ENCODE results near the gene APBB1.

APBB1 gene

DNA sequence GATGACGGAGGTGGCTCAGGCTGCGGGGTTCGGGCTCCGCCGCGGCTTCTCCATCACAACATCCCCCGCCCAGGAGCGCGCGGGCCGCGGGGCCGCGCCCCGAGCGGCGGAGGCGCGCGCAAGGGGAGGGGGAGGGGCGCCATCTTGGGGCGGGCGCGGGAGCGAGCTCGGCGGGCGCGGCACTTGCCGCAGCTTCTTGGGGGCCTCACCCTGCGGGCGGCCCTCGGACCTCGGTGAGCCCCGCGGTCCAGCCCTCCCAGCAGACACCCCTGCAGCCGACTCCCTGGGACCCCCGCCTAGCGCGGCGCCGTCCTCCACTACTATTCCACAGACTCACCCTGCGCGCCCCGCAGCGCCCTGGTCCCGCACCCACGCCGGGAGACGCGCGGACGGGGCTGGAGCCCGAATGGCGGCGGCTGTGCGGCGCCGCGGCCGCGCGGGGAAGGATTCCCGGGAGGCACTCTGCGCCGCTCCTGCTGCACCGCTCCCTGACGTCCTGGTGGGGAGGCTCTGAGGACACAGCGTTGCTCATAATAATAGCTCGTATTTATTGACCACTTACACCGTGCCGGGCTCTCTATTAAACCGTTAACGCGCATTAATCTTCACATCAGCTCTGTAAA, at the start of gene APBB1:
TSS of gene APBB1 (minus strand) at position 86 of the 623 bp plus-strand sequence. CDS start 7,747 bp downstream, outside the sequence.
- no peak for DNase-seq (ENCODE audit: low read depth)

DNA sequence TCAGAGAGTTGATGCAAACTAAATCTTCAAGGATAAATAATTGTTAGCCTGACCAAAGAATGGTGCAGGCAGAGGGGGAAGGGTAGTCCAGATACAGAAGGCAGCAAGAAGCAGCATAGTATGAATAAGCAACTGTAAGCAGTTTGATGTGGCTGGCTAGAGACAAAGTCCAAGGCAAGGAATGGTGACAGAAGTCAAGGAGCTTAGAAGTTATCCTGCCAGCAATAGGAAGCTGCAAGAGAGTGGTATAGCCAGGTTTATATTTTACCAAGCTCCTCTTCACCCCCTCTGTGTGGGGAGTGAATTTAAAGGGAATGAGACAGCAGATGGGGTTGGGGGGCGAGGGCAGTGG, 40.2 kb upstream of the APBB1 start:
- DNase-seq (ENCODE audit: low read depth), result no peak

DNA sequence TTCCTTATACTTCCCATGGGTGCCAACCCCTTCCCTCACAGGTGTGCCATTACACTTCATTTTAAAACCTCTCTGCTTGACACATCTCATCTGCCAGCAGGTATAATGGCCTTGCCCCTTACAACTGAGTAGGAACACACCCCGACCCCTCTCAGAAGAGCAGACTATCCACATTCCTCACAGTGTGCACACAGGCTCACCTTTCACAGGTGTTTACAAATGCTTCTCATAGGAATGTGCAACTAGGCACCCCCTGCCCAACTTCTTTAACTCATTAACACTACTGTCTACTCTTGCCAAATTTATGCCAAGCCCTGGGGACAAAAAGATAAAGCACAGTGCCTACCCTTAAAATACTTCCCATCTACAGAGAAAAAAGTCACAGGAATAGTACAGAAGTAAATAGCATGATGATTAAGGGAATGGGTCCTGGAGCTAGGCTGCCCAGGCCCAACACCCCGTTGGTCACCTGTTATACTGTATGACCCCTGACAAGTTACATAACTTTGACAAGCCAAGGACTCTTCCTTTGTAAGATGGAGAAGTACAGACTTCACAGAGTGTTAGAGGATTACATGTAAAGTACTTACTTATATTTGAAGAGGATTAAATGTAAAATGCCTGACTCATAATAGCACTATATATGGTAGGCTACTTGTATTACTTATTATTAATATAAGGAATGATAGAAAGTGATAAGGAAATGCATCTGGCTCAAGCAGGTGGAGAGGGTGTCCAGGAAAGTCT, 39.6 kb upstream of the APBB1 start:
- DNase-seq (ENCODE audit: low read depth), result no peak

DNA sequence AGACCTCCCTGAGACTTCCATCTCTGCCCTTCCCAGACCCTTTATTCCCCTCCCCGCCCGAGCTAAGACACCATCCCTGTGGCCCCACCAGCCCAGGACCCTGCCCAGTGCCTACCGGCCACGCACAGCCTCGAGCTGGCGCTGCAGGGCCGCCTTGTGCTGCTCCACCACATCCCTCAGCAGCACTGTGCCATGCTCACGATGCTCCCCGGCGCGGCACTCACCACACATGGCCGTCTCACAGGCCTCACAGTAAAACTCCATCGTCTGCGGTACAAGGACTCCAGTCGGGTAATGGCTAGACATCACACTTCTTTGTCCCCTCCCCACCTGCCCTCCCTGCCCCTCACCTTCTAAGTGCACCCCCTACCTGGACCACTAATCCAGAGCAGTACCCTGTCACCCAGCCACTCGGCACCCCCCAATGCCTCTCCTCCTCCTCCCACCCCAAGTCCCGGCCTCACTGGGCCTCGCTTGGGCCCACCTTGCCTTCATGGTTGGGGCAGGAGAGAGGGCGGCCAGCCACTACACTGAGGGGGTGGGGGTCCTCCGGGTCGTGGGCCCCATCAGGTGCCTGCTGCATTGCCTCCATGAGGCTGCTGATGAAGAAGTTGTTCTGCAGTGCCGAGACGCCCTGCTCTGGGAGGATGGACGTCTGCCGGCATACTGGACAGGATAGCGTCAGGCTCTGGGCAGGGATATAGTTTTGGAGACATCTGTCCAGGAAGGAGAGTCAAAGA, 38.9 kb upstream of the APBB1 start:
- no peak for DNase-seq (ENCODE audit: low read depth)

DNA sequence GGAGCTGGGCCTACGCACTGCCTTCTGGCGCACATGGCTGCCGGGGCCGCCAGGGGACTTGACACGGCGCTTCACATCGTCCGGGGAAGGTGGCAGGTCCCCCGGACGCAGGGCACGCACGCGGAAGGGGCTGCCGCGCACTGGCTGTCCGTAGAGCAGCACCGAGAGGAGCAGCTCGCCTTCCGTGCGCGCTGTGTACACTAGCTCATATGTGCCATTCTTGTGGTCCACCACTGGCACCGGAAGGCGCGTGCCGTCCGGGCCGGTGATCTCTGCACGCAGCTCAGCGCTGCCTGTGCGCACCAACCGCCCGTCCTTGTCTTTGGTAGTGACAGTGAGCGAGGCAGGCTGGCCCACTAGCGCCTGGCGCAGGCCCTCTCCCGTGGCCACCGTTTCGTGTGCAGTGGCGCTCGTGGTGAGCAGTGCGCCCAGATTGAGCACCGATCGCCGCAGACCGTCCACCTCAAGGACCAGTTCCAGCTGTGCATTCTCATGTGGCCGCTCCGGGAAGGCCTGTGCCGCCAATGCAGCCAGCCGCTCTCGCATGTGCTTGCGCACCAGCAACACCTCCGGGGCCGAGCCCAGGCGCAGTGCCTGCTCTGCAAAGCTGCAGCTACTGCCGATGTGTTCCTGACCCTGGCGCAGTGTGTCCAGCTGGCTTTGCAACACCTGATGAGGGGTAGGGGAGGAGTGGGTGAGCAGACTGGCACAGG, 37.6 kb upstream of the APBB1 start:
- DNase-seq (ENCODE audit: low read depth), result no peak

DNA sequence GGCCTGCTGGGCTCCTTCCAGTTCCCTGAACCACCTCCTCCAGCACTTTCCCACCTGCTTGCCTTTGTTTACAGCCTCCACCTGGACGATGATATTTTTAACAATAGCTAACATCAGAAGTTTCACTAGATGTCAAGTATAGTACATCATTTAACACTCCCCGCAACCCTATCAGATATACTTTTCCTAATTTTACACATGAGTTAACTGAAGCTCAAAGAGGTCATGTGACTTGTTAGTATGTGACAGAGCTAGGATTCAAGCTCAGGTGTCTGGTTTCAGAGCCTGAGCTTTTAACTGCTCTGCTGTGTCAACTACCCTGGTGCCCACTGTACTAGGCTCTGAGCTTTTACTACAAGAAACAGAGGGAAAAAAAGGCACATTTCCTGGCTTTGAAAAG, 36.2 kb upstream of the APBB1 start:
- DNase-seq (ENCODE audit: low read depth), result no peak

DNA sequence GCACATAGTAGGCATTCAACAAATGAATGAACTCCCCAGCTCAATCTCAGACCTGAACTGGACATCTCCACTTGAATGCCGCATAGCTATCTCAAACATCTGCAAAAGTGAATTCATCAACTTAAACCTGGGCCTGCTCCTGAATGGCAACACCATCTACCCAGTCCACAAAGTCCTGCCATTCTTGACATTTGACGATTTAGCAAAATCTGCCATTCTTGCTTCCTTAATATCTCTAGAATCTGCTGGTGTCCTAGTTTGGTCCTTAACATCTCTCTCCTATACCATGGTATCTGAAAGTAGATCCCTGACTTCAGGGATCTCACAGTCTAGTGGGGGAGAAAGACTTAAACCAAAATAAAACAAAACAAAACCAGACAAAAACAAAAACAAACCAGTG, 34.3 kb upstream of the APBB1 start:
- no peak for DNase-seq (ENCODE audit: low read depth)

DNA sequence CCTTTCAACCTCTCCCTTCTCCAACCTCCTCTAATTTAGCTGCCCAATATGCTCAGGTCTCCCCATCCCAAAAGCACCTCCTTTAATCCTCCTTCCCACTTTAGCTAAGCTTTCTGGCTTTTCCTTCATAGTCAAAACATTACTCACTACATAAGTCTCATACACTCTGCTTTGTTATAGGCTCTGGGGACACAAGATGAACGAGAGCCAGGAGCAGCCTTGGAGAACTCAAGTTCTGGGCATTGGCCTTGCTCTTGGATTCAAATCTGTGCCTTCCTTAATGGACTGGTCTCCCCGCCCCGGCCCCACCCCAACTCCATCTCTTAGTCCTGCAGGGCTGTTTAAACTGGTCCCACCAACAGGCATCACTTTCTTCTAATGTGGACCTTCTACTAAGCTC, 33.3 kb upstream of the APBB1 start:
- DNase-seq (ENCODE audit: low read depth), result no peak

DNA sequence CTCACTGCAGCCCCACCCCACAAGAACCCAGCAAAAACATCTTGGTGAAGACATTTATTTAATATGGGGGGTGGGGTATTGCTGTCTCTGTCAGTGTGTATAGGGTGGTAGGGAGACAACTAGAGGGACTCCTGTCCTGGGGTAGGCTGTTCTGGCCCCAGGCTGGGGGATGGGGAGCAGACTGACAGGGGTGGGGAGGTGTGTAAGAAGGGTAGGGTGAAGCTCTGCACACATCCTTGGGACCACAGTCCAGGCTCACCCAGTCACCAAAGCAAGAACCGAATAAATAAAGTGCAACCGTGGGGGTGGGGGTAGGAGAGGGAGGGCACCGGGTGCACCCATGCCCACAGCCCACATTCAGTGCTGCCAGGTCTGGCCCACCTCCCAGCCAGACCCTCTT, 29.7 kb upstream of the APBB1 start:
- no peak for DNase-seq (ENCODE audit: low read depth)

DNA sequence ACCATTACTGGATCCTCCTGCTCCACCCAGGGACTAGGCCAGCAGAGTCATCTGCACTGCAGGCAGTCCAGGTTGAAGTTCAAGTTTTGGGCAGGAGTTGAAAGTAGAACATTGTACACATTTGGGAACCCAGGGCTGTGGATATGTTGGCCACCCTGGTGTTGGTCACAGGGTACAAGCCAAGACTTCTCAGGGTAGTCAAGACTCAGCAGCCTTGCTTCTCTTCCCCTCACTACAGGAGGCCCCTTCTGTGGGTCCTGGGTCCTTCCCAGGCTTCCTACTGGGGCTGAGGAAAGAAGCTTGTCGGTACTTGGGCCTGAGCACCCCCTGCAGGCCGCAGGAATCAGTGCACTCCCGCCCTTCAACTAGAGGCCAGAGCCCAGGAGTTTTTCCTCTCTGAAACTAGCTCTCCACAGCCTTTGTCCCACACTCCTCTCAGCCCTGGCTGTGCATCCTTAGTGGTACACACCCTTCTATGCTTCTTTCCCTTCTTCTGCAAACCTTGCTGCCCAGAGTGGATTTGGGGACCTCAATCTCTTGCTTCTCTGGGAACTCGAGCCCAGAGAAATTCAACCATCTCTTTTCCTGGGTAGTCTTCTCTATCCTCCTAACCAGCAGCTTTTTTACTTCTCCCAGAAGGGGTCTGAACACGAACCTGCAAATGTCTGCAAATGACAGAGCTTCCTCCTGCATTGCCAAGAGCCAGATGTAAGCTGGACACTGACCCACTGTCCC, 24.5 kb upstream of the APBB1 start:
- peak; percentile 38 for DNase-seq (ENCODE audit: low read depth)

DNA sequence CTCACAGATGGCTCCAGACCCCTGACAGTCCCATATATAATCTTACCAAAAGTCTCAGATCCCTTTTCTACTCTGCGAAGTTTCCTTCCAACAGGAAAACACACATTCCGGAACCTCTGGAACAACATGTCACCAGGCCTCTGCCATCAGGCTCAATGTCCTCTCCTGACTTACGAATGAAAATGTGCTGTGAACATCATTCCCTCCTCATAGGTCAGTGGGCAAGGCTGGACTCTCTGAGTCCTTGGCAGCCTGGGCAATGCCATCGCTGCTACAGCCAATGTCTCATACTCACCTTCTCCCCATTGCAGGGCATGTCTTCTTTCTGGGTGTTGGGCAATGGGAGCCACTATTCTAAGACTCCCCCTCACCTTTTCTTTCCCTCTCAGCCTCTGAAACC, 23.5 kb upstream of the APBB1 start:
- no peak for DNase-seq (ENCODE audit: low read depth)

DNA sequence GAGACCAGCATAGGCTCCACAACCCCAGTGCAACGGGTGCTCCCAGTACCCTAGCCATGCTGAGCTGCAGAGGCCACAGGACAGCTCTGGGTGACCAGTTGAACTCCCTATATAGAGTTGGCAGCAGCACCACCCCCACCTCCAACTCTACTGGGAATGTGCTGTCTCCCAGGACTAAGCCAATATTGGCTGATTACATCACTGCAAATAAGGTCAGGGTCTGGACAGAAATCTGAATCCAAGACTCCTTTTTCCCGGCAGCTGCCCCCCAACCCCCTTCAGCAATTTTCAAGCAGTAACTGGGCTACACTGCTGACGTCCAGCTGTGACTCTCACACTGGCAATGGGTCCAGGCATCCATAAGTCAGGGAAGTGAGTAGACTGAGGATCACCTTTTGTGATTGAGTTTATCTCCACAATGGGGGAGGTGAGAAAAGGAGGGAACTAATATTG, 22.0 kb upstream of the APBB1 start, which contains the start of gene HPX:
TSS of gene HPX (minus strand) at position 82 of the 453 bp plus-strand sequence. CDS start at position 58, 24 bp downstream.
- no peak for DNase-seq (ENCODE audit: low read depth)

DNA sequence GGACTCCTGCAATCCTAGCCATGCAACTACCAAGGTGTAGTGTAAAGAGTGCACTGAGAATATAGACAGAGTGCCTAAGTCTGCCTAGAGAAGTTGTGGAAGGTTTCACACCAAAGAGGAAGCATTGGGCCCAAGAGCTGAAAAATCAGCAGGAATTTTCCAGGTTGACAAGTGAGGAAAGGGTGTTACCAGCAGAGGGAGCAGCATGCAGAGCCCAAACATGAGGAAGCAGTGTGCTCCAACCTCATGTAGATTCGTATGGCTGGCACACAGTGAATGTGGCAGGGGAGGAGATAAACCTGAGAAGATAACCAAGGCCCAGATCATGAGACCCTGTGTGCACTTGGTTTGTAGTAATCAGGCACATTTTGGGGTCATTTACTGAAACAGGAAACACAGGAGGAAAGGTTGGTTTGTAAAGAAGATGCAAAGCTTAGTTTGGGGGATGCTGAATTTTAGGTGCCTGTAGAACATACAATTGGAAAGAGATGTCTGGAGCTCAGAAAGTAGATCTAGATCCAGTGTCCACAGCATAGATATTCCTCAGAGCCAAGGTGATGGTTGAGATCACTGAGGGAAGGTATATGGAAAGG, 20.2 kb upstream of the APBB1 start:
- peak; percentile 38 for DNase-seq (ENCODE audit: low read depth)

DNA sequence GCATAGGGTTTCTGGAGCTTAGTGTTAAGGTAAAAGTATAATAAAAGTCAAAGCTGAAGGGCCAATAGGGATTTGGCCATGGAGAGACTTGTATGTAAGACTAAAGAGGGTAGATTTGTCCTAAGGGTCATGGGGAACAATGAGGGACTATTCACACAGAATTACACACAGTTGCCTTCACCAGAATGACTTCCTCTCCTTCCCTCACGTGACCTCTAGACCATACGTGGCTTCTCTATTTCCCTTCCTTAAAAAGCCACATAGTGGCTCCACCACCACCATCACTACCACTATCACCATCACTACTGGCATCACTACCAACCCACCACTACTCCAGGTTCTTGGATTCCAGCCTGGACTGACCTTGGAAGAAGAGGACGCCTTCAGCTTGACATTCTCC, 19.1 kb upstream of the APBB1 start:
- DNase-seq (ENCODE audit: low read depth), result no peak

DNA sequence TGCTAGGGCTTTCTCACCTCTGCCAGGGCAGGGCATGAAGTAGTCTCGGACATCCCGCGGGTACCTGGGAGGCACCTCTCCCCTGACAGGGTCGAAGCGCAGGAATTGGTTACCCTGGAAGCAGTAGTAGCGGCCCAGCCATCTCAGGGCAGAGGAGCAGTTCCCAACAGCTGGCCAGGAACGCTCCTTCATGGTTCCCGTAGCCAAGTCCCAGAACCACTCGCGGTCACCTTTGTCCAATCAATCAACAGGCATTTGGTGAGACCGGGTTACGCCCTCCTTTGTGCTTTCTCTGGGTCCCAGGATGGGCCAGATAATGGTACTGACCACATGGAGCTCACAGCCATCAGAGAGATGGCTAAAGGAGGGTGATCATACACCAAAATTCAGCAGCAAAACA, 18.5 kb upstream of the APBB1 start:
- DNase-seq (ENCODE audit: low read depth), result no peak

DNA sequence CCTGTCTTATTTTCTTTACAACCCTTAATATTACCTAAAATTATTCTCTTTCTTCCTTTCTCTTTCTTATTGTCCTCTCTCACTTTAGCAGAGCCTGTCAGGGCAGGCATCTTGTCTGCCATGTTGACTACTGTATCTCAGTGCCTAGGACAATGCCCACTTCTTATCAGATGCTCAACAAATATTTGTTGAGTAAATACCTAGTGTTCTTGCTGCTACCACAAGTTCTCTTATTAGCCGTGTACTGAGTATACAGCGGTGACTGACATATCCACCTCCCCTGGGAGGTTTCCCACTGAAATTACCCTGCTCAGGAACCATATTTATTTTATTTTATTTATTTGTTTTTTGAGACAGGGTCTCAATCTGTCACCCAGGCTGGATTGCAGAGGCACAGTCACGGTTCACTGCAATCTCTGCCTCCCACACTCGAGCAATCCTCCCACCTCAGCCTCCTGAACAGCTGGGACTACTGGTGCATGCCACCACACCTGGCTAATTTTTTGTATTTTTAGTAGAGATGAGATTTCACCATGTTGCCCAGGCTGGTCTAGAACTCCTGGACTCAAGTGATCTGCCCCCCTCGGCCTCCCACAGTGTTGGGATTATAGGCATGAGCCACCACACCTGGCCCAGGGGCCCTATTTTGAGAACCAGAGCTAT, 15.2 kb upstream of the APBB1 start:
- no peak for DNase-seq (ENCODE audit: low read depth)

DNA sequence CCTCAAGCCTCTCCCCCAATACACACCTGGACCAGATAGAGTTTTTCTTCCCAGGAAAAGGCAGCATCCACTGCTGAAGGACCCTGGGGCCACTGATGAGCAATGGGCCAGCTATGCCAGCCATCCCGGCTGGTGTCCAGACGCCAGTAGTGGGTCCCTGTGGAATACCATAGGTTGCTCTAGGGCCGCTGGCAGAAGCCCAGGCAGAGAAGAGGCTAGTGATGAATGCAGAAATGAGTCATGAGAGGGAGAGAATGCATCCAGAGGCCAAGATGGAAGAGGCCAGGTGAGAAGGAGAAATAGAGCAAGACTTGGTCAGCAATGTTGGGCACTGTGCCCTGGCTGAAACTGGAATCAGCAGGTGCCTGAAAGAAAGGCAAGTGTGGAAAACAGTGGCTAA, 13.0 kb upstream of the APBB1 start:
- DNase-seq (ENCODE audit: low read depth), result no peak

DNA sequence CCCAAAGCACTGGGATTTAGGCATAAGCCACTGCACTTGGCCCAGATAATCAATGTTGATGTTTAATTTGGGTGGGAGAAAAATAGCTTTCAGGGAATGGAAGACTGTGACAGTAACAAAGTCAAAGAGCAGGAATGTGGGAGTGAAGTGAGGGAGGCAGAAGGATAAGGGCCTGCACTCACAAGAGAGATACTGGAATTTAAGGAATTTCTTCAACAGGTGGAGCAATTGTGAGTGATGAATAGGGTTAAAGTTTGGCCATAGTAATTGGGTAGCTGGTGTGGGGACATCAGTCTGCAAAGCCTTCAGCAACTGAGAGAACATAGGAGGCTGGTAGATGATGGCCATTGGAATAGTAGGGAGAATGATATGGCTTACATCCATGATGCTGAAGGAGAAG, 8.6 kb upstream of the APBB1 start:
- DNase-seq (ENCODE audit: low read depth), result no peak

DNA sequence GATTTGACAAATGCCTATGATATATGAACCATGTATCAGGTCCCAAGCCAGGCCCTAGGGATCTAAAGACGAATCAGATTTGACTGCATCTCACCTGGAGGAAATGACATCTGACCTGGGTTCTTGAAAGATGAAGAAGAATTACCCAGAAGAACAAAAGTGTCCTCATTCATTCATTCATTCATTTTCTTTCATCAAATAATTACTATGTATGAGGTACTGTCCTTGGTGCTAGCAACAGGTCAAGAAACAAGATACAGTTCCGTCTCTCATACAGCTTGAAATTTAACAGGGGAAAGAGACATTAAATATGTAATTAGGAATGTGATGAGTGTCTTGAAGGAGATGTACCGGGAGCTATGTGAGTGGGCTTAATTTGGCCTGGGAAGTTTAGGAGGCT, 1.8 kb upstream of the APBB1 start:
- no peak for DNase-seq (ENCODE audit: low read depth)

DNA sequence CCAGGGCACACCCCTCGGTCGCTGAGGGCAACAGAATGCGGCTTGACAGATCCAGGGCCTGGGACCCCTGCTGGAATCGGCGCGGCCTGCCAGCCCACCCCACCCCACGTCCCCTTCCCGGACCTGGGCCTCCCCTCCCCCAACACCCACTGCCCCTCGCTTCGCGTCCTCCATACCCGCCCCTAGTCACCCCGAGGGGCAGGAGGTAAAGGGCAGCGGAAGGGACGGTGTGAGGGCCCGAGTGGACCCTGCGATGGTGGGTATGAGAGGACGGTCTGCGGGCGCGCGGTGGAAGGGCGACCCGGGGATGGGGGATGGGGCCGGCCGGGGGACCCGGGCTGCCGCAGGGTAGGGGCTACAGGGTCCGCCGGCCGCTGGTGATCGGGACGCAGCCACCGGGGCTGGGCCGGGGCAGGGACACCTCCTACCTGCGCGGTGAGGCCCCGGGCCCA, 311 bp downstream of the APBB1 start:
- DNase-seq (ENCODE audit: low read depth), result no peak

Data from CMK (cell line).